ENCODE data around the gene DMRTC2.
A peak's percentile ranks its signal among the peaks of the same experiment; 100 is the strongest.

Gene DMRTC2

GRCh38 chr19:41896581-41896942 is 51.7 kb downstream of the DMRTC2 start:
- no peak overlapping the region for H3K4me3 ChIP-seq (ENCODE audit: low read depth in 1 of 5, low read length in 5 of 5)
- no peaks in the 10 kb centered on the region for H3K9me3 ChIP-seq (ENCODE audit: control insufficient read depth in 5 of 5, low read length in 5 of 5)
- no peak overlapping the region for H3K9ac ChIP-seq (ENCODE audit: low read length in 5 of 5)
- H3K36me3 ChIP-seq (ENCODE audit: control insufficient read depth in 5 of 5, insufficient read depth in 5 of 5, low read length in 5 of 5), result peaks cover 3 to 87% (median 70%) of the 10 kb centered on the region in 5 donors
- peaks cover 0 to 3% (median 0%) of the 10 kb centered on the region in 5 donors for H3K4me1 ChIP-seq (ENCODE audit: control insufficient read depth in 5 of 5, insufficient read depth in 5 of 5, low read length in 5 of 5)
- H3K27me3 ChIP-seq (ENCODE audit: control insufficient read depth in 5 of 5, insufficient read depth in 4 of 5, low read length in 5 of 5), result no peaks in the 10 kb centered on the region
- H3K27ac ChIP-seq (ENCODE audit: low read depth, low read length), result no peak overlapping the region

GRCh38 chr19:41897181-41897580 is 52.3 kb downstream of the DMRTC2 start:
- no peaks in the 10 kb centered on the region for H3K27me3 ChIP-seq (ENCODE audit: control insufficient read depth in 5 of 5, insufficient read depth in 4 of 5, low read length in 5 of 5)
- no peak overlapping the region for H3K4me3 ChIP-seq (ENCODE audit: low read depth in 1 of 5, low read length in 5 of 5)
- H3K4me1 ChIP-seq (ENCODE audit: control insufficient read depth in 5 of 5, insufficient read depth in 5 of 5, low read length in 5 of 5), result peaks cover 0 to 3% (median 0%) of the 10 kb centered on the region in 5 donors
- H3K9ac ChIP-seq (ENCODE audit: low read length in 5 of 5), result no peak overlapping the region
- H3K27ac ChIP-seq (ENCODE audit: low read depth, low read length), result no peak overlapping the region
- H3K36me3 ChIP-seq (ENCODE audit: control insufficient read depth in 5 of 5, insufficient read depth in 5 of 5, low read length in 5 of 5), result peaks cover 3 to 87% (median 72%) of the 10 kb centered on the region in 5 donors
- H3K9me3 ChIP-seq (ENCODE audit: control insufficient read depth in 5 of 5, low read length in 5 of 5), result no peaks in the 10 kb centered on the region

- no peaks in the 10 kb centered on the region for H3K27me3 ChIP-seq (ENCODE audit: control insufficient read depth in 5 of 5, insufficient read depth in 4 of 5, low read length in 5 of 5)
- H3K9me3 ChIP-seq (ENCODE audit: control insufficient read depth in 5 of 5, low read length in 5 of 5), result no peaks in the 10 kb centered on the region
- peaks cover 3 to 87% (median 72%) of the 10 kb centered on the region in 5 donors for H3K36me3 ChIP-seq (ENCODE audit: control insufficient read depth in 5 of 5, insufficient read depth in 5 of 5, low read length in 5 of 5)
- no peak overlapping the region for H3K27ac ChIP-seq (ENCODE audit: low read depth, low read length)
- peaks cover 0 to 3% (median 0%) of the 10 kb centered on the region in 5 donors for H3K4me1 ChIP-seq (ENCODE audit: control insufficient read depth in 5 of 5, insufficient read depth in 5 of 5, low read length in 5 of 5)
- peak overlapping the region in 1 of 5 donors; percentile 13 for H3K9ac ChIP-seq (ENCODE audit: low read length in 5 of 5)
- no peak overlapping the region for H3K4me3 ChIP-seq (ENCODE audit: low read depth in 1 of 5, low read length in 5 of 5)
Measured at GRCh38 chr19:41897820-41898219, 53.0 kb downstream of the DMRTC2 start.

- Histone ChIP-seq H3K27ac (ENCODE audit: low read depth, low read length) (no peak overlapping the region), H3K4me3 (ENCODE audit: low read depth in 1 of 5, low read length in 5 of 5) (no peak overlapping the region), H3K4me1 (ENCODE audit: control insufficient read depth in 5 of 5, insufficient read depth in 5 of 5, low read length in 5 of 5) (peaks cover 0 to 3% (median 0%) of the 10 kb centered on the region in 5 donors), H3K9me3 (ENCODE audit: control insufficient read depth in 5 of 5, low read length in 5 of 5) (no peaks in the 10 kb centered on the region), H3K36me3 (ENCODE audit: control insufficient read depth in 5 of 5, insufficient read depth in 5 of 5, low read length in 5 of 5) (peaks cover 3 to 88% (median 73%) of the 10 kb centered on the region in 5 donors), H3K27me3 (ENCODE audit: control insufficient read depth in 5 of 5, insufficient read depth in 4 of 5, low read length in 5 of 5) (no peaks in the 10 kb centered on the region), H3K9ac (ENCODE audit: low read length in 5 of 5) (peak overlapping the region in 1 of 5 donors; percentile 13)
Measured at GRCh38 chr19:41898235-41898634, 53.4 kb downstream of the DMRTC2 start.

Data from subcutaneous abdominal adipose tissue (tissue), 5 donors.